Measurements from ENCODE around the gene TTC21A. TPM values are rescaled to one million over a fixed set of nuclear protein-coding genes. Genes with fewer than 3 reads are reported as not detected.
A peak's percentile ranks its signal among the peaks of the same experiment; 100 is the strongest.

Gene TTC21A
- total RNA-seq, 1 experiment from 2014 or later, result 7.7 TPM

GRCh38 chr3:39100500-39100886 lies 7.0 kb upstream of the TTC21A start:
- intact Hi-C loops (cut with micrococcal nuclease; ENCODE audit: unreplicated experiment), result loop anchor here (5.0 kb wide), 1 partner anchor 187 kb away; no protein-coding TSS in a partner anchor
- BruUV-seq (replicated peaks), result no TSS peak

GRCh38 chr3:39101022-39101689 lies 6.3 kb upstream of the TTC21A start:
- no peak overlapping the region for H3K27ac ChIP-seq (ENCODE audit: low read length)
- ChIA-PET POLR2A (no interaction called here), CTCF (no interaction called here)
- no peak for DNase-seq (ENCODE audit: low read depth, low spot score)
- no TSS peak for BruUV-seq (replicated peaks)
- no peaks in the 10 kb centered on the region for H3K27me3 ChIP-seq (ENCODE audit: control insufficient read depth, insufficient read depth, low read length)
- in situ Hi-C loops (cut with HindIII; ENCODE audit: low pct_unique_long_range_greater_than_20kb, low sequenced_read_pairs), result no loop called here
- no peaks in the 10 kb centered on the region for H3K9me3 ChIP-seq (ENCODE audit: control insufficient read depth, insufficient read depth, low read depth, low read length)
- peak; percentile 83 for ATAC-seq
- TF ChIP-seq POLR2AphosphoS5 (IDR thresholded peaks at IDR 0.05; ENCODE audit: low read depth, low read length), result no peak
- TF ChIP-seq, protein P1, sequence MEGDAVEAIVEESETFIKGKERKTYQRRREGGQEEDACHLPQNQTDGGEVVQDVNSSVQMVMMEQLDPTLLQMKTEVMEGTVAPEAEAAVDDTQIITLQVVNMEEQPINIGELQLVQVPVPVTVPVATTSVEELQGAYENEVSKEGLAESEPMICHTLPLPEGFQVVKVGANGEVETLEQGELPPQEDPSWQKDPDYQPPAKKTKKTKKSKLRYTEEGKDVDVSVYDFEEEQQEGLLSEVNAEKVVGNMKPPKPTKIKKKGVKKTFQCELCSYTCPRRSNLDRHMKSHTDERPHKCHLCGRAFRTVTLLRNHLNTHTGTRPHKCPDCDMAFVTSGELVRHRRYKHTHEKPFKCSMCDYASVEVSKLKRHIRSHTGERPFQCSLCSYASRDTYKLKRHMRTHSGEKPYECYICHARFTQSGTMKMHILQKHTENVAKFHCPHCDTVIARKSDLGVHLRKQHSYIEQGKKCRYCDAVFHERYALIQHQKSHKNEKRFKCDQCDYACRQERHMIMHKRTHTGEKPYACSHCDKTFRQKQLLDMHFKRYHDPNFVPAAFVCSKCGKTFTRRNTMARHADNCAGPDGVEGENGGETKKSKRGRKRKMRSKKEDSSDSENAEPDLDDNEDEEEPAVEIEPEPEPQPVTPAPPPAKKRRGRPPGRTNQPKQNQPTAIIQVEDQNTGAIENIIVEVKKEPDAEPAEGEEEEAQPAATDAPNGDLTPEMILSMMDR (IDR thresholded peaks at IDR 0.05), result peak; percentile 80
- no peak overlapping the region for H3K4me3 ChIP-seq (ENCODE audit: low read depth in 2 of 2, low read length in 2 of 2)
- intact Hi-C loops (cut with micrococcal nuclease; ENCODE audit: unreplicated experiment), result loop anchor here (5.0 kb wide), 1 partner anchor 186 kb away; no protein-coding TSS in a partner anchor
- peaks cover 2% of the 10 kb centered on the region; the same call in 1 of the 2 replicates for H3K36me3 ChIP-seq (ENCODE audit: control insufficient read depth, insufficient read depth, low read length)
- H3K4me1 ChIP-seq (ENCODE audit: control insufficient read depth, insufficient read depth, low read length), result no peaks in the 10 kb centered on the region

More at GRCh38 chr3:39100500-39100886, 7.0 kb upstream of the TTC21A start:
- POLR2A ChIA-PET, result no interaction called here
- TF ChIP-seq POLR2AphosphoS5 (IDR thresholded peaks at IDR 0.05; ENCODE audit: low read depth, low read length), result no peak
- TF ChIP-seq, protein P1 (IDR thresholded peaks at IDR 0.05), result no peak
- TF ChIP-seq TCF7L2 (IDR thresholded peaks at IDR 0.05; ENCODE audit: low read depth, low read length), result no peak
- no peak for TF ChIP-seq SIN3A (IDR thresholded peaks at IDR 0.05; ENCODE audit: borderline replicate concordance, insufficient read depth, low read depth, low read length)
- no peak for TF ChIP-seq REST (IDR thresholded peaks at IDR 0.05; ENCODE audit: insufficient read depth in 1 of 2, low read depth in 2 of 2, low read length in 1 of 2)
- in situ Hi-C loops (cut with HindIII; ENCODE audit: low pct_unique_long_range_greater_than_20kb, low sequenced_read_pairs), result no loop called here
- H3K4me1 ChIP-seq (ENCODE audit: control insufficient read depth, insufficient read depth, low read length), result no peaks in the 10 kb centered on the region
- H3K4me3 ChIP-seq (ENCODE audit: low read depth in 2 of 2, low read length in 2 of 2), result no peak overlapping the region
- CTCF ChIA-PET, result no interaction called here
- no peaks in the 10 kb centered on the region for H3K27me3 ChIP-seq (ENCODE audit: control insufficient read depth, insufficient read depth, low read length)
- no peaks in the 10 kb centered on the region for H3K9me3 ChIP-seq (ENCODE audit: control insufficient read depth, insufficient read depth, low read depth, low read length)
- peaks cover 2% of the 10 kb centered on the region for H3K36me3 ChIP-seq (ENCODE audit: control insufficient read depth, insufficient read depth, low read length)
- ATAC-seq, result no peak
- DNase-seq (ENCODE audit: low read depth, low spot score), result no peak
- no peak overlapping the region for H3K27ac ChIP-seq (ENCODE audit: low read length)

Measured in Panc1 (cell line).